GM13977 (cell line): ENCODE results near the gene GNAQ.

Source experiments
- DNase-seq: peaks from one replicate; pipeline ENCODE4 v3.0.0; 2012; ENCODE audit warnings: low spot score
- in situ Hi-C: fragments of 300-500 bp; cut with MboI; formaldehyde crosslinking; loops from one replicate; pipeline ENCODE4 v1.12.0; 2022; ENCODE audit warnings: low sequenced_read_pairs, low pct_unique_long_range_greater_than_20kb, mixed read lengths, inconsistent platforms; ENCODE audit not compliant: unreplicated experiment
- TF ChIP-seq, protein P1 (sequence below): IDR thresholded peaks from 2 replicates; pipeline ENCODE4 v1.5.1; 2012; ENCODE audit warnings: mild to moderate bottlenecking, control low read depth; ENCODE audit not compliant: insufficient read depth; ENCODE audit errors: extremely low read depth, missing control alignments

The GNAQ gene

GRCh38 chr9:77680581-77680980, 351.0 kb downstream of the GNAQ start:
- DNase-seq, result no peak
- in situ Hi-C loops, result no loop called here
- TF ChIP-seq, protein P1, sequence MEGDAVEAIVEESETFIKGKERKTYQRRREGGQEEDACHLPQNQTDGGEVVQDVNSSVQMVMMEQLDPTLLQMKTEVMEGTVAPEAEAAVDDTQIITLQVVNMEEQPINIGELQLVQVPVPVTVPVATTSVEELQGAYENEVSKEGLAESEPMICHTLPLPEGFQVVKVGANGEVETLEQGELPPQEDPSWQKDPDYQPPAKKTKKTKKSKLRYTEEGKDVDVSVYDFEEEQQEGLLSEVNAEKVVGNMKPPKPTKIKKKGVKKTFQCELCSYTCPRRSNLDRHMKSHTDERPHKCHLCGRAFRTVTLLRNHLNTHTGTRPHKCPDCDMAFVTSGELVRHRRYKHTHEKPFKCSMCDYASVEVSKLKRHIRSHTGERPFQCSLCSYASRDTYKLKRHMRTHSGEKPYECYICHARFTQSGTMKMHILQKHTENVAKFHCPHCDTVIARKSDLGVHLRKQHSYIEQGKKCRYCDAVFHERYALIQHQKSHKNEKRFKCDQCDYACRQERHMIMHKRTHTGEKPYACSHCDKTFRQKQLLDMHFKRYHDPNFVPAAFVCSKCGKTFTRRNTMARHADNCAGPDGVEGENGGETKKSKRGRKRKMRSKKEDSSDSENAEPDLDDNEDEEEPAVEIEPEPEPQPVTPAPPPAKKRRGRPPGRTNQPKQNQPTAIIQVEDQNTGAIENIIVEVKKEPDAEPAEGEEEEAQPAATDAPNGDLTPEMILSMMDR, result no peak

DNA sequence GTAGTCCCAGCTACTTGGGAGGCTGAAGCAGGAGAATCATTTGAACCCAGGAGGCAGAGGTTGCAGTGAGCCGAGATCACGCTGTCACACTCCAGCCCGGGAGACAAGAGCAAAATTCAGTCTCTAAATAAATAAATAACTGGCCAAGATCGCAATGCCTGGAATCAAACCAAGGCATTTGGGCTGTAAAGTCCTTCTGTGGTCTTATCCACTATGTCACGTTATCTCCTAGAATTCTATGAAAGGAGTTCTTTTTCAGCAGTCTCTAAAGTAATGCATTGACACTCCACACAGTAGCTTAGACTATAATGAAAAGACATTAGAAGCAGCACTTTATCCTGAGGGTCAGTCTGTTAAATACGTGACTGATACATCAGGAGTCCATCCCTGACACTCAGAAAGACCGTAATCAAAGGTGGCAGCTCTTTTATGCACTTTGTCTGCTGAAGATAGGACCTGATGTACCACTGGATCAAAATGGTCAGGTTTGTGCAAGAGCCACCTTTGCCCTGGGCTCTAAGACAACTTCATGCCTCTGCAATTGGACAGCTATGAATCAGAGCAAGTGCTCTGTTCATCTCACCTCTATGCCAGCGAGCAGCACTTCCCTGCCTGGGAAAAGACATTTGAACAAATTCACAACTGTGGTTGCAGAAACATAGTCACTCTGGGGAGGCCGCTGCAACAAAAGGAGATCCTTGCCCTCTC, 351.8 kb downstream of the GNAQ start:
- TF ChIP-seq, protein P1, result no peak
- in situ Hi-C loops, result no loop called here
- no peak for DNase-seq

- in situ Hi-C loops, result no loop called here
- DNase-seq, result no peak
- TF ChIP-seq, protein P1, result no peak
Observed at GRCh38 chr9:77679088-77679487, 352.5 kb downstream of the GNAQ start.

DNA sequence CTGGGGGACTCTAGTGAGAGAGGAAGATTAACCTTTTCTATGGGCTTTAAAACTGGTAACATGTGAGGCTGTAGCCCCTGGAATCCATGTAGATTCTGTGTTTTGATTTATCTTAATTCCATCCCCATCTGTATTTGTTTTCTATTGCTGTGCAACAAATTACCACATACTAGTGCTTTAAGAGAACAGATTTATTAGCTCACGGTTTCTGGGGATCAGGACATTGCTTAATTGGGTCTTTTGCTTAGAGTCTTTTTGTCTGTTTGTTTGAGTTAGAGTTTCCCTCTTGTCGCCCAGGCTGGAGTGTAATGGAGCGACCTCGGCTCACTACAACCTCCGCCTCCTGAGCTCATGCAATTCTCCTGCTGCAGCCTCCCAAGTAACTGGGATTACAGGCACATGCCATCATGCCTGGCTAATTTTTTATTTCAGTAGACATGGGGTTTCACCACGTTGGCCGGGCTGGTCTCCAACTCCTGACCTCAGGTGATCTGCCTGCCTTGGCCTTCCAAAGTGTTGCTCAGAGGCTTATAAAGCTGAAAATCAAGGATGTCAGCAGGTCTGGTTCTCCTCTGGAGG, 353.6 kb downstream of the GNAQ start:
- in situ Hi-C loops, result no loop called here
- TF ChIP-seq, protein P1, result no peak
- DNase-seq, result no peak

DNA sequence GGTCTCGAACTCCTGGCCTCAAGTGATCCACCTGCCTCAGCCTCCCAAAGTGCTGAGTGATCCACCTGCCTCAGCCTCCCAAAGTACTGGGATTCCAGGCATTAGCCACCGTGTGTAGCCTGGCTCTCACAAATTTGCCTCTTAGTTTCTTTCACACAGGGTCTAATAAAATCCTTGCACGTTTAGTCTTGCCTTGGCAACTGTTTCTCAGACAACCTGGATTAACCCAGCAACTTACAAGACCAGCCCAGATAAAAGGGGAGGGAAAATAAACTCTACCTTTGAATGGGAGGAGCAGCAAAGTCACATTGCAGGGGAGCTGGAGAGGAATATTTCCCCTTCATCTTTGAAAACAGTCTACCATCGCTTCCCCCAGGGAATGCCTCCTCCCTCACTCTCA, 354.2 kb downstream of the GNAQ start:
- in situ Hi-C loops, result no loop called here
- TF ChIP-seq, protein P1, result no peak
- DNase-seq, result no peak

- in situ Hi-C loops, result no loop called here
- no peak for DNase-seq
- TF ChIP-seq, protein P1, result no peak
Observed at GRCh38 chr9:77673941-77674791, 357.4 kb downstream of the GNAQ start.
